HEK293 (cell line): ENCODE measurements around the gene SYT14.

Experiments used
- CTCF ChIP-seq: fragments of 450-650 bp; formaldehyde crosslinking; IDR thresholded peaks from 2 replicates; pipeline ENCODE4 v1.5.1; 2016; ENCODE audit warnings: missing biosample characterization, missing genetic modification characterization
- KLF8 ChIP-seq: fragments of 450-650 bp; formaldehyde crosslinking; IDR thresholded peaks from 2 replicates; pipeline ENCODE4 v1.5.1; 2016; ENCODE audit warnings: missing biosample characterization, missing genetic modification characterization
- MYNN ChIP-seq: fragments of 450-650 bp; formaldehyde crosslinking; IDR thresholded peaks from 2 replicates; pipeline ENCODE4 v1.5.1; 2016; ENCODE audit warnings: missing biosample characterization, missing genetic modification characterization, borderline replicate concordance
- REST ChIP-seq: fragments of 450-650 bp; formaldehyde crosslinking; IDR thresholded peaks from 2 replicates; pipeline ENCODE4 v1.5.1; 2016; ENCODE audit warnings: missing biosample characterization, missing genetic modification characterization
- SETDB1 ChIP-seq: IDR thresholded peaks from one replicate; pipeline ENCODE4 v1.6.1; 2017; ENCODE audit warnings: mild to moderate bottlenecking, low read length, moderate library complexity, mixed read lengths; ENCODE audit not compliant: insufficient read length
- ZBTB26 ChIP-seq: fragments of 450-650 bp; formaldehyde crosslinking; optimal IDR thresholded peaks from 2 replicates; pipeline ENCODE3; 2016; ENCODE audit warnings: missing biosample characterization, mild to moderate bottlenecking, missing genetic modification characterization
- ZNF184 ChIP-seq: fragments of 450-650 bp; IDR thresholded peaks from 2 replicates; pipeline ENCODE4 v1.5.1; 2018; ENCODE audit warnings: missing biosample characterization, mild to moderate bottlenecking, missing genetic modification characterization
- ZNF19 ChIP-seq: fragments of 450-650 bp; formaldehyde crosslinking; IDR thresholded peaks from 2 replicates; pipeline ENCODE4; 2016; ENCODE audit warnings: missing biosample characterization, missing genetic modification characterization, low read depth
- ZNF670 ChIP-seq: fragments of 450-650 bp; formaldehyde crosslinking; IDR thresholded peaks from 2 replicates; pipeline ENCODE4 v1.5.1; 2016; ENCODE audit warnings: missing biosample characterization, missing genetic modification characterization, low read depth
- ZNF792 ChIP-seq: fragments of 450-650 bp; formaldehyde crosslinking; IDR thresholded peaks from 2 replicates; pipeline ENCODE4 v1.5.1; 2016; ENCODE audit warnings: missing biosample characterization, missing genetic modification characterization

GRCh38 chr1:210053126-210053525 is 115.1 kb downstream of the SYT14 start:
- no peak for TF ChIP-seq SETDB1
- no peak for TF ChIP-seq ZNF184 (tag by site-specific recombination)
- no peak for TF ChIP-seq ZNF670 (tag by site-specific recombination)
- no peak for TF ChIP-seq ZBTB26
- no peak for TF ChIP-seq KLF8 (tag by site-specific recombination)
- TF ChIP-seq REST (tag by site-specific recombination) = no peak
- no peak for TF ChIP-seq ZNF792 (tag by site-specific recombination)
- no peak for TF ChIP-seq MYNN (tag by site-specific recombination)
- no peak for TF ChIP-seq ZNF19
- no peak for TF ChIP-seq CTCF (tag by site-specific recombination)
